Measurements from ENCODE around the gene ASCC2. TPM values are rescaled to one million over a fixed set of nuclear protein-coding genes. Genes with fewer than 3 reads are reported as not detected.
A peak's percentile ranks its signal among the peaks of the same experiment; 100 is the strongest.
"Not testable (repeated sequence)": the region's sequence is repeated elsewhere in the genome, so short reads cannot be mapped to it uniquely, and the experiment has no call there.

Gene ASCC2
- total RNA-seq, 4 donors from 2014 or later = 30.2 to 53.2 (median 45.8) TPM

- no peak overlapping the region for H3K4me3 ChIP-seq (ENCODE audit: low read depth, poor library complexity, severe bottlenecking)
- no peak for DNase-seq (ENCODE audit: low spot score in 2 of 2)
- TF ChIP-seq POLR2A (IDR thresholded peaks at IDR 0.05) (no peak), CTCF (IDR thresholded peaks at IDR 0.05) (no peak)
- WGBS, 2 donors = 93 to 100% methylated on average over 3 of the region's 3 CpGs
- intact Hi-C loops (cut with DNase I; ENCODE audit: low total_unique reads) = no loop called here
These were observed 34.2 kb upstream of the ASCC2 start for GRCh38 chr22:29872144-29872893.

- TF ChIP-seq CTCF (IDR thresholded peaks at IDR 0.05) (no peak), POLR2A (IDR thresholded peaks at IDR 0.05) (no peak)
- DNase-seq (ENCODE audit: low spot score in 2 of 2) = no peak
- H3K4me3 ChIP-seq (ENCODE audit: low read depth, poor library complexity, severe bottlenecking) = no peak overlapping the region
- intact Hi-C loops (cut with DNase I; ENCODE audit: low total_unique reads) = no loop called here
- WGBS, 2 donors = 59 to 66% methylated on average over 5 of the region's 5 CpGs
These were observed 33.6 kb upstream of the ASCC2 start for GRCh38 chr22:29871684-29872083.

- WGBS, 2 donors = 46 to 69% methylated on average over 2 to 3 of the region's 3 CpGs
- no peak overlapping the region for H3K4me3 ChIP-seq (ENCODE audit: low read depth, poor library complexity, severe bottlenecking)
- intact Hi-C loops (cut with DNase I; ENCODE audit: low total_unique reads) = no loop called here
- no peak for DNase-seq (ENCODE audit: low spot score in 2 of 2)
- TF ChIP-seq CTCF (IDR thresholded peaks at IDR 0.05) (no peak), POLR2A (IDR thresholded peaks at IDR 0.05) (no peak)
These were observed 32.5 kb upstream of the ASCC2 start for GRCh38 chr22:29870574-29870973.

GRCh38 chr22:29867851-29868250 lies 29.8 kb upstream of the ASCC2 start:
- intact Hi-C loops (cut with DNase I; ENCODE audit: low total_unique reads) = no loop called here
- no peak overlapping the region for H3K4me3 ChIP-seq (ENCODE audit: low read depth, poor library complexity, severe bottlenecking)
- 87 to 90% methylated on average over 3 of the region's 3 CpGs for WGBS, 2 donors
- TF ChIP-seq POLR2A (IDR thresholded peaks at IDR 0.05) (no peak), CTCF (IDR thresholded peaks at IDR 0.05) (no peak)
- DNase-seq (ENCODE audit: low spot score in 2 of 2) = no peak

- DNase-seq (ENCODE audit: low spot score in 2 of 2) = no peak
- TF ChIP-seq POLR2A (IDR thresholded peaks at IDR 0.05) (no peak), CTCF (IDR thresholded peaks at IDR 0.05) (no peak)
- H3K4me3 ChIP-seq (ENCODE audit: low read depth, poor library complexity, severe bottlenecking) = no peak overlapping the region
- intact Hi-C loops (cut with DNase I; ENCODE audit: low total_unique reads) = no loop called here
These were observed 29.2 kb upstream of the ASCC2 start for GRCh38 chr22:29867260-29867659.

- intact Hi-C loops (cut with DNase I; ENCODE audit: low total_unique reads); H3K4me3 ChIP-seq (ENCODE audit: low read depth, poor library complexity, severe bottlenecking): not testable (repeated sequence)
- WGBS, 2 donors = 93 to 94% methylated on average over 13 of the region's 13 CpGs
- peak in 1 of 2 donors; percentile 53 for DNase-seq (ENCODE audit: low spot score in 2 of 2)
These were observed 27.5 kb upstream of the ASCC2 start for GRCh38 chr22:29865572-29865971.
